ENCODE results near the gene NFKBIZ.
A peak's percentile ranks its signal among the peaks of the same experiment; 100 is the strongest.

NFKBIZ gene

DNA sequence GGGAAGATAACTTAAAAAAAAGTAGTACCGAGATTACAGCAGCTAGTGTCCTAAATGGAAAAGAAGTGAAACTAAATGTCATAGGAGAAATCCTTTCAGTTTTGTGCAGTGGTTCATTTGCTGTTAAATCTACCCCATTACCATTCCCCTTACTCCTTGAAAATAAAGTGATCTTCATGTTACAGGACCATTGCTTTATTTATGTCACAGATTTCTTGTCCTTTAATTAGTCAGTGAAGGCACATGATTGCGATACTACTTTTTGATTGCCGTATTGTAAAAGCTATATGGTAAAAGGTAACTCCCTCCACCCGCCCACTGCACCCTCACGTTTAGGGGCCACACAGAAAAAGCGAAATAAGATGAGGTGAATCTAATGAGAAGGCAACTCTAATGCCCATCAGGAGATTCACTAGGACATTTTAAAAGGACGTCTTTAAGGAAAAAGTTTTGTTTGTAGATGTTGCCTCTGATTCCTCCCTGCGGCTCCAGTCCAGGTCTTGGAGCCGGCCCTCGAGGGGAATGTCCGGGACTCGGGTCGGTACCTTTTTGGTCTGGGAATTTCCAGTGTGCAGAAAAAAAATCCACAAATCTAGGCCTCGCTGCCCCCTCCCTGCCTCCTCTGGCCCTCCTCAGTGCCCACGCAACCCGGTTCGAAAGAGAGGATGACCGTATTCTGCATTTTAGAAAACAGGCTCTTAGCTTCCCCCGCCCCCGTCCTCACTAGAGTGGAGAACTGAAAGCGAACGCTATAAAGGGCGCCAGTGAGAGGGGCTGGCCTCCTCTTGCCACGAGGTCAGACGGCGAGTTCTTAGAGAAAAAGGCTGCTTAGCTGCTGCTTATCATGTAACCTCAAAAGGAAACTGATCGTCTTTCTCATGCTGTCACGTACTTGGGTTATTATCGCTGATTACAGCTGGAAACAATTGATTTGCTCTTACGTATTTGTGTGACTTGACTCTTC, 21.8 kb upstream of the NFKBIZ start:
- peak; percentile 92 for DNase-seq (ENCODE audit: low spot score)

DNA sequence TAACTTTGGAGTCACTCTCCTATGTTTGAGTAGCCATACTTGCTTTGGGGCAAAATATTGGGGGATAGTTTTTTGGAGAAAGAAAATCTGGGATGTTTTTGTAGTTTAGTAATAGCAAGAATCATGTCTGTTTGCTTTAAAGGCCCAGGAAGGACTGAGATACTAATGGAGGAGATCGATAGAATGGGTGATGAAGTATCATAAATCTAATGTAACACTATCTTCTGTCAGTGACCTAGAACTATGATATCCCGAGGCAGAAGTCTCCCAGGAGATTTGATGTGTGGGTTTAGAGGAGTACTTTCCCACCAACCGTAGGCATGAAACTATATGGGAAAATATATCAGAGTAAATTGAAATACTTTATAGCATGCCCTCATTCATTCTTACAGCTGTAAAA, 21.0 kb upstream of the NFKBIZ start:
- DNase-seq (ENCODE audit: low spot score) = no peak

DNA sequence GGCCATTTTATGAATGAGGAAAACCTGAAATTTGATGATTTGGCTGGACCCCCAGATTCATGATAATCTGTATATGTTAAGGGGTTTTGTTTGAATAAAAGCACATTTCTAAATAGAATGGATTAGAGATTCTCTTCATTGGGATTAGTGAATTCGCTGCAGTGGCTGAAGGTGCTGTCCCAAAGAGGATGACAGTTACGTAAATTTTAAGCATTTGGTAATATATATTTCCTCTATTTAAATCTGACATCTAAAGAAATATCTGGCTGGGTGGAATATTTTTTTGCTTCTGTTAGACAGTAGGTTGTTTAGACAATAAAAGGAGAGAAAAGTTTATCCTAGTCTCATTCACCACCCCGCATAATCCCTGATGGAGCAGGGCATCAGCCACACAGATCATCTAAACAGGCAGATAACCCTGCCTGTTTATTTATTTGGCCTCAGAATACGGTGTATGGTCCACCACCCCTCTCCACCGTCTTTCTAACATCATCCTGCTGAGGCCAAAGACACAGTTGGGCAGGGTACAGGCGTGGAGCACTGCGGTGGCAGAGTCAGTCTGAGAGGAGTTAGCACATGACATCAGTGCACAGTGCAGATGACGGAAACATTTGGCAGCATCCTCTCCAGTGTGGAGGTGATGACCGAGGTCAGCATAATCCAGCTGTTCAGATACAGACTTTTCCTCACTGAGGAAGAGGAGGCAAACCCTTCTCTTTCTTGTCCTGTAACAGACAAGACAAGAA, 20.4 kb upstream of the NFKBIZ start:
- peak; percentile 64 for DNase-seq (ENCODE audit: low spot score)

DNA sequence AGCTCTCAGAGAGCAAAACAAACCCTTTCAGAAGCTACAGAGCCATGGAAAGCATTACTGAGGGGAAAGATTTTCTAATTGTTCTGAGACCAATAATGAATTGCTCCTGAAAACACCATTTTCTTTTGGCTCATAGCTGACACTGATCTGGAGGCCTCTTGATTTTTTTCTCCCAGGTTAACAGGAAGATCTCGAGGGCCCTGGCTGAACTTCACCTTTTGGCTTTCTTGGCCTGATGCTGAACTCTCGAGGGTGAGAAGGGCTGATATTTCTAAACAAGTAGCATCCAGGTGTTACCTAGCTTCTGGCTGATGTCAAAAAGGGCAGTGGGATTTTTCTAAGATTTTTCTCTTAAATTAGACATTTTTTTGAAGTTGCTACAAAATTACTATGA, 19.9 kb upstream of the NFKBIZ start:
- DNase-seq (ENCODE audit: low spot score) = no peak

- DNase-seq (ENCODE audit: low spot score) = no peak
Measured at GRCh38 chr3:101829874-101830273, 19.4 kb upstream of the NFKBIZ start.

DNA sequence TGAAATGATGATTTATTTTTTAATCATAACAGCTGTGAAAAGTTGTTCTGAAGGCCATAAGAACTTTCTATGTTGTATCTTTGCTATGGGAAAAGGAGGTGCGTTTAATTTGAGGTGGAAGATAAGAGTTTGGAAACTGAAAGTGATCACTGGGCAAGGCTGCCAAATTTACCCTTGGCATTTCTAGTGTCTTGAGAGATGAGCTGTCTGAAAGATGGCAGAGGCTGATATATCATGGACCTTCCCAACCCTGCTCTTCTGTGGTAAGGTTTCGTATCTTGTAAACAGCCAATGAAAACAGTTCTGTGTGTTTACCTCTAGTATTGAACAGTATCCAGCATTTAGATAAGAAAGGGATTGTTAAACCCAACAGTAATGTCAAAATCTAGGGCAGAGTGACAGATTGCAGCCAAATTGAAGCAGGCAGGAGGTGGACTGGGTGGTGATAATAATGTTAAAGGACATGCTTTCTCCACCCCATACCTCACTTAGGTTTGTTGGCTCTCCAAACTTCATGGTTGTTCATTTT, 15.8 kb upstream of the NFKBIZ start:
- no peak for DNase-seq (ENCODE audit: low spot score)

- no peak for DNase-seq (ENCODE audit: low spot score)
Measured at GRCh38 chr3:101835676-101836075, 13.6 kb upstream of the NFKBIZ start.

DNA sequence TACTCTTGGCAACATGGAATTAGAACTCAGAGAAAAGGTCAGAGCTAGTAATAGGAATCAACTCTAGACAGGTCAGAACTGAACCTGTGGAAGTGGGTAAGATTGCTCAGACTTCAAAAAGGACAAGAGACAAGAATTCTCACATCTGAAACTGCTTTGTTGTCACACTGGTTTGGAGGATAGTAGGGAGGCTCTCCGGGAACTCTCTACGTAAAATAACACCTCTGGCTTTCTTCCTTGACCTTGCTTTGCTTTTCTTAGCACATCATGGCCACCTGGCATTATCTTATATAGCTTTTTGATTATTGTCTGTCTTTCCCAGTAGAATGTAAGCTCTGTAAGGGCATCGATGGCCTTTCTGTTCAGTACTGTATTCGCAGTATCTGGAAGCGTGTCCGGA, 13.2 kb upstream of the NFKBIZ start:
- no peak for DNase-seq (ENCODE audit: low spot score)

DNA sequence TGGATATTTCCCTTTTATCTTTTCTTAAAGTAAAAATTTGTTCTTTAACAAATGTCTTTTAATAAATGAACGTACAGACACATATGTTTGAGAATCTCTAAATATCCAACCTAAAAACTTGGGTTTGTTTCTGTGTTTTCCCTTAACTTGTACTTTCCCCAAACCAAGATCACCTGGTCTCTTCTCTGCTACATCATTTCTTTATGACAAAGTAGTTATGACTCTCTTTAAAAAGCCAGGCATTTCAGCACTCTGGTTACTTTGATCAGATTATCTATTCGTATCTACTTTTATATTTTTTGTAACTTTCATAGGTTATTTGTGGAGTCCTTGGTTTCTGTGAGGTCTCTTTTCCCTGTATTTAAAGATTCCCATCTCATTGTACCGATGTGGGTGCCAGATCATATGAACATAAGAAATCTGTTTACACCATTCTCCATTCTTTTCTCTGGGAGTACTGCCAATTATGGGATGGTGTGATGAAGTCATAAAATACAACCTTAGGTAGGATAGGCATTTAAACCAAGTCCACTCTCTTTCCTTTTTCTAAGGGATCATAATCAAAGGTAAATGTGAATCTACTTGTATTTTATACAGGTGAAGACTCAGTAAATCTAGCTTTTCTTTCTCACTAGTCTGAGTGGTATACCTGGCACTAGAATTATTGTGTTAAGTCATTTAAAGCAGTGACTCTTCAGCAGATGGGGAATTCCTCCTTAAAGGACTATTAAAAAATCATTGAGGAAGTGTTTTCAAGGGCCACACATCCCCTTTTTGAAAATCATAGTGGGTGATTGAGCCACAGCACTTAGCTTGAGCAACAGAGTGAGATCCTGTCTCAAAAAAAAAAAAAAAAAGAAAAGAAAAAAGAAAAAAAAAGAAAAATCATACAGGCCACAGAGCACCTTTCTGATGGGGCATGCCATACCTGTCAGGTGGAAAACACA, 12.4 kb upstream of the NFKBIZ start:
- DNase-seq (ENCODE audit: low spot score) = peak; percentile 47

GRCh38 chr3:101838691-101839090, 10.6 kb upstream of the NFKBIZ start:
- no peak for DNase-seq (ENCODE audit: low spot score)

DNA sequence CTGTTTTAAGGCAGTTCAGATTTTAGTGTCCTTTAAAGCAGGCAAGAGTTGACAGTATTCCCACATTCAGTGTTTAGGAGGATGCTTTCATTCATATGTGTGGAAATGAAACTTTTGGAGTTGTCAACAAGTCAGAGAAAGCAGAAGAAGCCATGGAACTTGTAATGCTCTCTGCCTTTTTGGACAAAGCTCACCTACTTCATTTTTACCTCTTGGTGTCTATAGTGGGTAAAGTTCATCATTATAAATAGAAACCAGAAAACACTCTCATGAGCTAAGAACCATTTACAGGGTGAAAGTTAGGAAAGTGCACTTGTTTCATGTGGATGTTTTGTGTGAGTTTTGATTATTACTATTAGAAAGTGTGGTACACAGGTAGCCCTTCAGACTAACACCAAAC, 9.2 kb upstream of the NFKBIZ start:
- DNase-seq (ENCODE audit: low spot score) = no peak

DNA sequence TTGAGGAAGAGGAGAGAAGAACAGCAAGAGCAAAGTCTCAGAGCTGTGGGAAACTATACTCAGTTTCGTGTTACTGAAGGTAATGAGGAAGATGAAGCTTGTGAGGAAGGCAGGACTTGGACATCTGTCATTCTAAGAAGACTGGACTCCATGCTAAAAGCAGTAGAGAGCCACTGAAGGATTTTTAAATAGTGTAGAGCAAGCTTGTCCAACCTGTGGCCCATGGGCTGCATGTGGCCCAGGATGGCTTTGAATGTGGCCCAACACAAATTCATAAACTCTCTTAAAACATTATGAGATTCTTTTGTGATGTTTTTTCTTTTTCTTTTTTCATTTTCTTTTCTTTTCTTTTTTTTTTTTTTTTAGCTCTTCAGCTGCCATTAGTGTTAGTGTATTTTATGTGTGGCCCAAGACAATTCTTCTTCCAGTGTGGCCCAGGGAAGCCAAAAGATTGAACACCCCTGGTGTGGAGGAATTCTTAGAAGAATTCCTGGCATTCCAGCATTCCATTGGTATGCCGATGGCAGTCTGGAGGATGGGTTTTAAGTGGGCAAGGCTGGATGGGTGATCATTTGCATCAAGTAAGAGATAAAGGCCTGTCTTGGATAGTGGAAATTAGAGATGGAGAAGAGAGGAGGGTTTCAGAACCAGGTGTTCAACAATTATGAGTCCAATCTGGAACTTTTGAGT, 6.9 kb upstream of the NFKBIZ start:
- DNase-seq (ENCODE audit: low spot score) = peak; percentile 87

GRCh38 chr3:101842935-101843330, 6.4 kb upstream of the NFKBIZ start:
- DNase-seq (ENCODE audit: low spot score) = no peak

GRCh38 chr3:101845425-101845824, 3.9 kb upstream of the NFKBIZ start:
- no peak for DNase-seq (ENCODE audit: low spot score)

DNA sequence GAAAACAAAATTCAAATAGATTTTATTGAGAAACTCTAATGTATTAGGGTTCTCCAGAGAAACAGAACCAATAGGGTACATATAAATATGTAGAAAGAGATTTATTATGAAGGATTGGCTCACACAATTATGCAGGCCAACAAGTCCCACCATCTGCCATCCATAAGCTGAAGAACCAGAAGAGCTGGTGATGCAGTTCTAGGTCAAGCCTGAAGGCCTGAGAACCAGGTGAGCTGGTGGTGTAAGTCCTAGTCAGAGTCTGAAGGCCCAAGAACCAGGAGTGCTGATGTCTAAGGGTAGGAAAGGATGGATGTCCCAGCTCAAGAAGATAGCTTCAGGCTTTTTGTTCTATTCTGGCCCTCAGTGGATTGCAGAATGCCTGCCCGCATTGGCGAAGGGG, 2.6 kb upstream of the NFKBIZ start:
- no peak for DNase-seq (ENCODE audit: low spot score)

- peak; percentile 62 for DNase-seq (ENCODE audit: low spot score)
Measured at GRCh38 chr3:101847328-101847727, 2.0 kb upstream of the NFKBIZ start.

DNA sequence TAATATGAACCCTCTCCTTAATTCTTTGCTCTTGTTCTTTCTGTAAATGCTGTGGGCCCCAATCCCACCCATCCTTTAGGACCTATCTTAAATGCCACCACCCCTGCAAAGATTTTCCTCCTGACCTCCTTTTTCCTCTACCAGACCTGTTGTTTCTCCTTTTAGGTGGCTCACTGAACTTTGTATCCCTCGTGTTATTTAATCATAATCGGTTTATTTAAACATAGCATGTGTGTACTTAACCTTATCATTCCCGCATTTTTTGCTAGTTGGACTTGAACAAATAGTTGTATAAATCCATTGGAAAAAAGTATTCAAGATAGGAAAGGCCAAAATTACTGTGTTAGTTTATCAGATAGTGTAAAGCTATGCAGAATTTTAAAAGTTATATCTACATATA, 988 bp upstream of the NFKBIZ start:
- DNase-seq (ENCODE audit: low spot score) = no peak

DNA sequence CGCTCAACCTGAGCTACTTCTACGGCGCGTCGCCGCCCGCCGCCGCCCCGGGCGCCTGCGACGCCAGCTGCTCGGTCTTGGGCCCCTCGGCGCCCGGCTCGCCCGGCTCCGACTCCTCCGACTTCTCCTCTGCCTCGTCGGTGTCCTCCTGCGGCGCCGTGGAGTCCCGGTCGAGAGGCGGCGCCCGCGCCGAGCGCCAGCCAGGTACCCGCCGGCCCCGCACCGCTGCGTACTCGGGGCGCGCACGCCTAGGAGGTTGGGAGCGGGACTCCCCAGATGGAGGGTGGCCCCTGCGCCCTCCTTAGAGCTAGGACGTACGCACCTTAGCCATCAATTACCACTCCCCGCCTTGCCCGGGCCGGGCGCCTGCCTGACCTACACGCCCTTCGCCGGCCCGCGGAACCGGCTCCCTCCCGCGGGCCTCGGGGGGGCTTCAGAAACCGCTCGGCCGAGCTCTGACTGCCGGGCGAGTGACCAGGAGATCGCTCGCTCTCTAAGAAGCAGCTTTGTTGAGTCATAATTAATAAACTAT, 466 bp downstream of the NFKBIZ start:
- no peak for DNase-seq (ENCODE audit: low spot score)

- DNase-seq (ENCODE audit: low spot score) = peak; percentile 65
Measured at GRCh38 chr3:101850246-101851051, 1.1 kb downstream of the NFKBIZ start.

Measured in kidney tubule cell (primary cell).